Measurements from ENCODE around the gene ZNF648. TPM values are rescaled to one million over a fixed set of nuclear protein-coding genes. Genes with fewer than 3 reads are reported as not detected.

Gene ZNF648
- total and polyA plus RNA-seq, 2 of the 4 experiments (the other 2 are of a cell fraction): not detected

GRCh38 chr1:182085726-182086125 lies 24.2 kb upstream of the ZNF648 start:
- Histone ChIP-seq H3K27me3 (ENCODE audit: control insufficient read depth, insufficient read depth, low read length) (no peaks in the 10 kb centered on the region), H3K9me3 (ENCODE audit: control insufficient read depth, insufficient read depth, low read length) (no peaks in the 10 kb centered on the region), H3K4ac (ENCODE audit: low read depth, low read length) (no peak overlapping the region), H3K9ac (ENCODE audit: low read depth, low read length) (no peak overlapping the region), H3K36me3 (ENCODE audit: control insufficient read depth, insufficient read depth, low read length) (no peaks in the 10 kb centered on the region), H2AFZ (replicated peaks; ENCODE audit: low read length, poor library complexity) (no peak overlapping the region), H4K91ac (ENCODE audit: insufficient read depth, low read depth, low read length) (no peak overlapping the region), H2BK120ac (ENCODE audit: low read depth, low read length) (no peak overlapping the region), H2BK5ac (ENCODE audit: low read depth, low read length, poor library complexity, severe bottlenecking) (no peak overlapping the region), H2AK5ac (ENCODE audit: low read depth, low read length) (no peak overlapping the region), H3K14ac (replicated peaks; ENCODE audit: low read depth, low read length) (no peak overlapping the region), H4K5ac (ENCODE audit: low read depth, low read length) (no peak overlapping the region), H3K56ac (ENCODE audit: extremely low read depth, insufficient read depth, low read length) (no peak overlapping the region), H2AK9ac (replicated peaks; ENCODE audit: low read depth, low read length, poor library complexity) (no peak overlapping the region), H3K27ac (ENCODE audit: insufficient read depth, low read length) (no peak overlapping the region), H2BK20ac (ENCODE audit: low read depth, low read length) (no peak overlapping the region), H3K4me2 (ENCODE audit: low read depth, low read length) (no peak overlapping the region), H3K23ac (ENCODE audit: low read depth, low read length) (no peak overlapping the region), H2BK15ac (ENCODE audit: low read depth, low read length) (no peak overlapping the region), H3K4me1 (ENCODE audit: control insufficient read depth, insufficient read depth, low read length) (no peaks in the 10 kb centered on the region), H4K8ac (ENCODE audit: low read depth in 2 of 2, low read length in 2 of 2) (no peak overlapping the region), H3K18ac (ENCODE audit: low read depth, low read length) (no peak overlapping the region), H3K9me1 (ENCODE audit: insufficient read depth, low read length) (no peaks in the 10 kb centered on the region), H3K4me3 (ENCODE audit: insufficient read depth, low read depth, low read length) (no peak overlapping the region), H3K79me1 (ENCODE audit: low read depth in 1 of 2, low read length in 2 of 2) (no peaks in the 10 kb centered on the region), H4K20me1 (ENCODE audit: insufficient read depth, low read length) (no peaks in the 10 kb centered on the region)
- DNase-seq (no peak), ATAC-seq (ENCODE audit: low read depth) (no peak)
- dilution Hi-C loops (cut with HindIII; ENCODE audit: low sequenced_read_pairs, unreplicated experiment) (no loop called here), in situ Hi-C loops (cut with MboI; ENCODE audit: low sequenced_read_pairs) (loop anchor here (10.0 to 25.0 kb wide), 3 partner anchors 309 to 702 kb away; partner anchors contain the start of genes GLUL and NPL), intact Hi-C loops (cut with micrococcal nuclease) (loop anchor here (1.0 to 10.0 kb wide), 4 partner anchors 306 to 702 kb away; partner anchors contain the start of genes GLUL and NPL)
- TF ChIP-seq MAZ (IDR thresholded peaks at IDR 0.05; ENCODE audit: borderline replicate concordance, low read depth, low read length): no peak
- ChIA-PET CTCF (interaction anchor here (1.4 kb wide), 1 partner anchor 311 kb away, joined by 5 read pairs; no protein-coding TSS in a partner anchor), POLR2A (ENCODE audit: unreplicated experiment) (no interaction called here)
- no TSS peak for BruUV-seq (replicated peaks)
- WGBS, 2 experiments (ENCODE audit: extremely low coverage in 2 of 2, insufficient read length in 1 of 2): 76% methylated on average over 5 of the region's 6 CpGs; no CpG with 5 or more reads in 1 of the 2 experiments
